LNCAP (cell line): ENCODE results near the gene DRG1.

Experiments used
- CTCF ChIP-seq: fragments of 450-650 bp; IDR thresholded peaks from 2 replicates; pipeline ENCODE4 v1.5.1; 2017; ENCODE audit warnings: mild to moderate bottlenecking

The DRG1 gene

GRCh38 chr22:31465307-31465706 lies 65.9 kb downstream of the DRG1 start:
- TF ChIP-seq CTCF, result no peak

GRCh38 chr22:31474743-31475142 lies 75.3 kb downstream of the DRG1 start:
- TF ChIP-seq CTCF, result no peak

- TF ChIP-seq CTCF, result no peak
These were observed 76.4 kb downstream of the DRG1 start for GRCh38 chr22:31475800-31476199.

GRCh38 chr22:31477329-31477728 lies 77.9 kb downstream of the DRG1 start:
- TF ChIP-seq CTCF, result no peak

- no peak for TF ChIP-seq CTCF
These were observed 81.7 kb downstream of the DRG1 start for GRCh38 chr22:31481129-31481528.
